Measurements from ENCODE around the gene CCZ1B.
A peak's percentile ranks its signal among the peaks of the same experiment; 100 is the strongest.
"Not testable (repeated sequence)": the region's sequence is repeated elsewhere in the genome, so short reads cannot be mapped to it uniquely, and the experiment has no call there.

CCZ1B gene

GRCh38 chr7:6826151-6826550 lies at the start of gene CCZ1B:
Gene CCZ1B, minus strand, starts transcription at chr7:6826275. Its CDS starts 78 bp downstream, at chr7:6826197.
- Mint-ChIP-seq H3K27me3 (ENCODE audit: low read depth) (peaks cover 12% of the 10 kb centered on the region), H3K27ac (peak within 1 kb of the TSS; percentile 93), H3K4me3 (peak within 1 kb of the TSS; percentile 90), H3K36me3 (ENCODE audit: low read depth) (peaks cover 17% of the 10 kb centered on the region)
- not testable (repeated sequence) for H3K9me3 Mint-ChIP-seq; H3K4me1 Mint-ChIP-seq (ENCODE audit: low read depth)
- DNase-seq (ENCODE audit: low spot score), result peak; percentile 91

- H3K27ac Mint-ChIP-seq; H3K36me3 Mint-ChIP-seq (ENCODE audit: low read depth); H3K9me3 Mint-ChIP-seq; H3K4me3 Mint-ChIP-seq; DNase-seq (ENCODE audit: low spot score); H3K4me1 Mint-ChIP-seq (ENCODE audit: low read depth); H3K27me3 Mint-ChIP-seq (ENCODE audit: low read depth): not testable (repeated sequence)
Observed at GRCh38 chr7:6875022-6875421, 48.9 kb upstream of the CCZ1B start.

- not testable (repeated sequence) for H3K36me3 Mint-ChIP-seq (ENCODE audit: low read depth); DNase-seq (ENCODE audit: low spot score); H3K27ac Mint-ChIP-seq; H3K4me3 Mint-ChIP-seq; H3K9me3 Mint-ChIP-seq; H3K27me3 Mint-ChIP-seq (ENCODE audit: low read depth); H3K4me1 Mint-ChIP-seq (ENCODE audit: low read depth)
Observed at GRCh38 chr7:6872246-6872945, 46.3 kb upstream of the CCZ1B start.

- not testable (repeated sequence) for H3K27ac Mint-ChIP-seq; H3K27me3 Mint-ChIP-seq (ENCODE audit: low read depth); H3K4me3 Mint-ChIP-seq; H3K36me3 Mint-ChIP-seq (ENCODE audit: low read depth); H3K4me1 Mint-ChIP-seq (ENCODE audit: low read depth); H3K9me3 Mint-ChIP-seq; DNase-seq (ENCODE audit: low spot score)
Observed at GRCh38 chr7:6871421-6872144, 45.5 kb upstream of the CCZ1B start.

- H3K27me3 Mint-ChIP-seq (ENCODE audit: low read depth); H3K4me1 Mint-ChIP-seq (ENCODE audit: low read depth); H3K36me3 Mint-ChIP-seq (ENCODE audit: low read depth); H3K9me3 Mint-ChIP-seq; H3K27ac Mint-ChIP-seq; H3K4me3 Mint-ChIP-seq; DNase-seq (ENCODE audit: low spot score): not testable (repeated sequence)
Observed at GRCh38 chr7:6864751-6865150, 38.7 kb upstream of the CCZ1B start.

GRCh38 chr7:6864188-6864587 lies 38.1 kb upstream of the CCZ1B start:
- H3K4me1 Mint-ChIP-seq (ENCODE audit: low read depth); H3K27ac Mint-ChIP-seq; H3K36me3 Mint-ChIP-seq (ENCODE audit: low read depth); DNase-seq (ENCODE audit: low spot score); H3K9me3 Mint-ChIP-seq; H3K27me3 Mint-ChIP-seq (ENCODE audit: low read depth); H3K4me3 Mint-ChIP-seq: not testable (repeated sequence)

- not testable (repeated sequence) for DNase-seq (ENCODE audit: low spot score); H3K4me1 Mint-ChIP-seq (ENCODE audit: low read depth); H3K27ac Mint-ChIP-seq; H3K9me3 Mint-ChIP-seq; H3K27me3 Mint-ChIP-seq (ENCODE audit: low read depth); H3K36me3 Mint-ChIP-seq (ENCODE audit: low read depth); H3K4me3 Mint-ChIP-seq
Observed at GRCh38 chr7:6862876-6863275, 36.8 kb upstream of the CCZ1B start.

GRCh38 chr7:6857721-6858314 lies 31.7 kb upstream of the CCZ1B start:
- H3K27ac Mint-ChIP-seq; H3K9me3 Mint-ChIP-seq; H3K4me1 Mint-ChIP-seq (ENCODE audit: low read depth); H3K4me3 Mint-ChIP-seq; H3K36me3 Mint-ChIP-seq (ENCODE audit: low read depth): not testable (repeated sequence)
- DNase-seq (ENCODE audit: low spot score), result peak; percentile 70
- peaks cover 17% of the 10 kb centered on the region for H3K27me3 Mint-ChIP-seq (ENCODE audit: low read depth)

- H3K4me1 Mint-ChIP-seq (ENCODE audit: low read depth); H3K27ac Mint-ChIP-seq; H3K9me3 Mint-ChIP-seq; DNase-seq (ENCODE audit: low spot score); H3K36me3 Mint-ChIP-seq (ENCODE audit: low read depth): not testable (repeated sequence)
- peak overlapping the region; percentile 71 for H3K4me3 Mint-ChIP-seq
- peaks cover 17% of the 10 kb centered on the region for H3K27me3 Mint-ChIP-seq (ENCODE audit: low read depth)
Observed at GRCh38 chr7:6855563-6856131, 29.6 kb upstream of the CCZ1B start.

- H3K27ac Mint-ChIP-seq; H3K36me3 Mint-ChIP-seq (ENCODE audit: low read depth); H3K9me3 Mint-ChIP-seq; DNase-seq (ENCODE audit: low spot score); H3K4me1 Mint-ChIP-seq (ENCODE audit: low read depth): not testable (repeated sequence)
- H3K4me3 Mint-ChIP-seq, result peak overlapping the region; percentile 64
- peaks cover 17% of the 10 kb centered on the region for H3K27me3 Mint-ChIP-seq (ENCODE audit: low read depth)
Observed at GRCh38 chr7:6854747-6855562, 28.9 kb upstream of the CCZ1B start.

- H3K27me3 Mint-ChIP-seq (ENCODE audit: low read depth), result peaks cover 17% of the 10 kb centered on the region
- H3K4me1 Mint-ChIP-seq (ENCODE audit: low read depth); DNase-seq (ENCODE audit: low spot score); H3K9me3 Mint-ChIP-seq; H3K36me3 Mint-ChIP-seq (ENCODE audit: low read depth); H3K27ac Mint-ChIP-seq: not testable (repeated sequence)
- peak overlapping the region; percentile 57 for H3K4me3 Mint-ChIP-seq
Observed at GRCh38 chr7:6853681-6854080, 27.6 kb upstream of the CCZ1B start.

GRCh38 chr7:6849127-6849526 lies 23.1 kb upstream of the CCZ1B start:
- H3K36me3 Mint-ChIP-seq (ENCODE audit: low read depth); H3K4me1 Mint-ChIP-seq (ENCODE audit: low read depth); H3K27ac Mint-ChIP-seq; H3K27me3 Mint-ChIP-seq (ENCODE audit: low read depth); H3K9me3 Mint-ChIP-seq; H3K4me3 Mint-ChIP-seq; DNase-seq (ENCODE audit: low spot score): not testable (repeated sequence)

- H3K27me3 Mint-ChIP-seq (ENCODE audit: low read depth); H3K27ac Mint-ChIP-seq; H3K4me1 Mint-ChIP-seq (ENCODE audit: low read depth); H3K36me3 Mint-ChIP-seq (ENCODE audit: low read depth); H3K9me3 Mint-ChIP-seq; H3K4me3 Mint-ChIP-seq; DNase-seq (ENCODE audit: low spot score): not testable (repeated sequence)
Observed at GRCh38 chr7:6847751-6848150, 21.7 kb upstream of the CCZ1B start.
